Duodenal mucosa (tissue), 2 donors: ENCODE results near the gene CSRP1.
A peak's percentile ranks its signal among the peaks of the same experiment; 100 is the strongest.
"Not testable (repeated sequence)": the region's sequence is repeated elsewhere in the genome, so short reads cannot be mapped to it uniquely, and the experiment has no call there.

Source experiments
- H3K27ac ChIP-seq: one replicate; pipeline ENCODE4 v1.7.0; 2013; ENCODE audit warnings: low read depth, low read length
- H3K27me3 ChIP-seq, 2 donors: one replicate each; pipeline ENCODE4 v1.7.0; 2013; ENCODE audit warnings: low read length in 2 of 2, control low read depth in 1 of 2; ENCODE audit not compliant: insufficient read depth in 2 of 2, control insufficient read depth in 1 of 2
- H3K36me3 ChIP-seq, 2 donors: one replicate each; pipeline ENCODE4 v1.7.0; 2013; ENCODE audit warnings: low read length in 2 of 2, control low read depth in 1 of 2; ENCODE audit not compliant: insufficient read depth in 2 of 2, control insufficient read depth in 1 of 2
- H3K4me1 ChIP-seq, 2 donors: one replicate each; pipeline ENCODE4 v1.7.0; 2013; ENCODE audit warnings: low read length in 2 of 2, control low read depth in 1 of 2; ENCODE audit not compliant: insufficient read depth in 2 of 2, control insufficient read depth in 1 of 2
- H3K4me3 ChIP-seq, 2 donors: one replicate each; pipeline ENCODE4 v1.7.0; 2013; ENCODE audit warnings: low read length in 2 of 2, low read depth in 1 of 2
- H3K9ac ChIP-seq, 2 donors: one replicate each; pipeline ENCODE4 v1.7.0; 2013; ENCODE audit warnings: low read length in 2 of 2, low read depth in 1 of 2
- H3K9me3 ChIP-seq, 2 donors: one replicate each; pipeline ENCODE4 v1.7.0; 2013; ENCODE audit warnings: low read length in 2 of 2, control low read depth in 1 of 2; ENCODE audit not compliant: control insufficient read depth in 1 of 2

Gene CSRP1

GRCh38 chr1:201476670-201477344, 30.1 kb downstream of the CSRP1 start:
- no peak overlapping the region for H3K9ac ChIP-seq
- no peaks in the 10 kb centered on the region for H3K27me3 ChIP-seq
- no peaks in the 10 kb centered on the region for H3K9me3 ChIP-seq
- peaks cover 16 to 27% of the 10 kb centered on the region in 2 donors for H3K4me1 ChIP-seq
- no peak overlapping the region for H3K4me3 ChIP-seq
- no peaks in the 10 kb centered on the region for H3K36me3 ChIP-seq
- no peak overlapping the region for H3K27ac ChIP-seq

GRCh38 chr1:201475915-201476669, 30.8 kb downstream of the CSRP1 start:
- H3K27ac ChIP-seq: no peak overlapping the region

GRCh38 chr1:201475130-201475529, 31.8 kb downstream of the CSRP1 start:
- Histone ChIP-seq H3K4me1 (peaks cover 2 to 16% of the 10 kb centered on the region in 2 donors), H3K9me3 (no peaks in the 10 kb centered on the region), H3K36me3 (no peaks in the 10 kb centered on the region), H3K9ac (no peak overlapping the region), H3K4me3 (no peak overlapping the region), H3K27ac (no peak overlapping the region), H3K27me3 (peaks cover 0 to under 1% of the 10 kb centered on the region in 2 donors)

More at GRCh38 chr1:201475915-201476669, 30.8 kb downstream of the CSRP1 start:
- Histone ChIP-seq H3K27me3 (no peaks in the 10 kb centered on the region), H3K9ac (no peak overlapping the region), H3K36me3 (no peaks in the 10 kb centered on the region), H3K9me3 (no peaks in the 10 kb centered on the region), H3K4me1 (peaks cover 9 to 22% of the 10 kb centered on the region in 2 donors), H3K4me3 (no peak overlapping the region)

- peaks cover 8 to 11% of the 10 kb centered on the region in 2 donors for H3K27me3 ChIP-seq
- no peak overlapping the region for H3K27ac ChIP-seq
- no peaks in the 10 kb centered on the region for H3K36me3 ChIP-seq
- H3K9ac ChIP-seq: no peak overlapping the region
- no peaks in the 10 kb centered on the region for H3K9me3 ChIP-seq
- H3K4me3 ChIP-seq: no peak overlapping the region
- peaks cover 6 to 21% of the 10 kb centered on the region in 2 donors for H3K4me1 ChIP-seq
These were observed 33.6 kb downstream of the CSRP1 start for GRCh38 chr1:201473296-201473695.

- H3K4me3 ChIP-seq: not testable (repeated sequence)
These were observed 34.6 kb downstream of the CSRP1 start for GRCh38 chr1:201472321-201472720.

GRCh38 chr1:201471772-201472171, 35.2 kb downstream of the CSRP1 start:
- Histone ChIP-seq H3K9ac (no peak overlapping the region), H3K4me3 (no peak overlapping the region), H3K9me3 (no peaks in the 10 kb centered on the region), H3K27me3 (peaks cover 8 to 17% of the 10 kb centered on the region in 2 donors), H3K36me3 (no peaks in the 10 kb centered on the region), H3K4me1 (peaks cover 6 to 28% of the 10 kb centered on the region in 2 donors), H3K27ac (no peak overlapping the region)

More at GRCh38 chr1:201472321-201472720, 34.6 kb downstream of the CSRP1 start:
- H3K9ac ChIP-seq, H3K27ac ChIP-seq, H3K36me3 ChIP-seq, H3K9me3 ChIP-seq: not testable (repeated sequence)
- Histone ChIP-seq H3K4me1 (peaks cover 6 to 28% of the 10 kb centered on the region in 2 donors), H3K27me3 (peaks cover 8 to 17% of the 10 kb centered on the region in 2 donors)

GRCh38 chr1:201470581-201470980, 36.3 kb downstream of the CSRP1 start:
- Histone ChIP-seq H3K9me3 (no peaks in the 10 kb centered on the region), H3K27me3 (peaks cover 8 to 17% of the 10 kb centered on the region in 2 donors), H3K4me3 (no peak overlapping the region), H3K27ac (no peak overlapping the region), H3K4me1 (peaks cover 6 to 18% of the 10 kb centered on the region in 2 donors), H3K9ac (no peak overlapping the region), H3K36me3 (no peaks in the 10 kb centered on the region)

- Histone ChIP-seq H3K36me3 (no peaks in the 10 kb centered on the region), H3K9me3 (no peaks in the 10 kb centered on the region), H3K27ac (peak overlapping the region; percentile 43), H3K27me3 (peaks cover 8 to 17% of the 10 kb centered on the region in 2 donors), H3K4me3 (peak overlapping the region; percentile 46 to 78), H3K4me1 (peaks cover 6 to 15% of the 10 kb centered on the region in 2 donors), H3K9ac (peak overlapping the region; percentile 51 to 52)
These were observed 37.3 kb downstream of the CSRP1 start for GRCh38 chr1:201469645-201470074.

- peaks cover 8 to 17% of the 10 kb centered on the region in 2 donors for H3K27me3 ChIP-seq
- H3K27ac ChIP-seq: peak within 1 kb of the TSS; percentile 89
- no peaks in the 10 kb centered on the region for H3K36me3 ChIP-seq
- peak within 1 kb of the TSS; percentile 46 to 78 for H3K4me3 ChIP-seq
- peak within 1 kb of the TSS; percentile 52 to 60 for H3K9ac ChIP-seq
- H3K4me1 ChIP-seq: peaks cover 6 to 15% of the 10 kb centered on the region in 2 donors
- H3K9me3 ChIP-seq: no peaks in the 10 kb centered on the region
These were observed 37.9 kb downstream of the CSRP1 start, which contains the start of gene PHLDA3 for GRCh38 chr1:201468844-201469644. PHLDA3 (minus strand) TSS chr1:201469188; CDS start chr1:201468786, 402 bp downstream.
